ENCODE data around the gene MEIKIN.

Gene MEIKIN

GRCh38 chr5:131945551-131946168 is at the start of gene MEIKIN:
TSS of gene MEIKIN (minus strand) at chr5:131945663. CDS start at chr5:131945505, 158 bp downstream.
- no peak for DNase-seq

GRCh38 chr5:131994533-131995226 is 49.2 kb upstream of the MEIKIN start:
- no peak for DNase-seq

- DNase-seq, result no peak
Observed at GRCh38 chr5:131994090-131994489, 48.6 kb upstream of the MEIKIN start.

- DNase-seq, result no peak
Observed at GRCh38 chr5:131993676-131994075, 48.2 kb upstream of the MEIKIN start.

- no peak for DNase-seq
Observed at GRCh38 chr5:131992370-131992769, 46.9 kb upstream of the MEIKIN start.

GRCh38 chr5:131991593-131992324 is 46.3 kb upstream of the MEIKIN start:
- DNase-seq, result no peak

GRCh38 chr5:131990716-131991115 is 45.3 kb upstream of the MEIKIN start:
- no peak for DNase-seq

- DNase-seq, result no peak
Observed at GRCh38 chr5:131988601-131989000, 43.1 kb upstream of the MEIKIN start.

- no peak for DNase-seq
Observed at GRCh38 chr5:131987251-131987650, 41.8 kb upstream of the MEIKIN start.

GRCh38 chr5:131986161-131986912 is 40.9 kb upstream of the MEIKIN start:
- no peak for DNase-seq

GRCh38 chr5:131984956-131985665 is 39.6 kb upstream of the MEIKIN start:
- no peak for DNase-seq

- no peak for DNase-seq
Observed at GRCh38 chr5:131983244-131983771, 37.8 kb upstream of the MEIKIN start.

- no peak for DNase-seq
Observed at GRCh38 chr5:131981516-131981915, 36.1 kb upstream of the MEIKIN start.

GRCh38 chr5:131980696-131981095 is 35.2 kb upstream of the MEIKIN start:
- no peak for DNase-seq

GRCh38 chr5:131979816-131980215 is 34.4 kb upstream of the MEIKIN start:
- no peak for DNase-seq

GRCh38 chr5:131977212-131977604 is 31.7 kb upstream of the MEIKIN start:
- no peak for DNase-seq

GRCh38 chr5:131976414-131977211 is 31.1 kb upstream of the MEIKIN start:
- DNase-seq, result no peak

- DNase-seq, result no peak
Observed at GRCh38 chr5:131974956-131975726, 29.7 kb upstream of the MEIKIN start.

GRCh38 chr5:131974622-131974955 is 29.1 kb upstream of the MEIKIN start:
- no peak for DNase-seq

GRCh38 chr5:131974016-131974415 is 28.6 kb upstream of the MEIKIN start:
- DNase-seq, result no peak

Measured in stimulated activated CD4-positive, alpha-beta T cell treated with anti-CD3 and anti-CD28 coated beads, Interleukin-4, amount 100 ng/mL, for 4 hours (primary cell).